DND-41 (cell line): ENCODE data around the gene GDPD4.

Experiments used
- ATAC-seq: fragments of 200-7000 bp; cut with Tn5 transposase; 3 replicates; pipeline ENCODE4 v1.9.1; 2021; ENCODE audit warnings: low read depth; ENCODE audit not compliant: insufficient read depth
- DNase-seq: peaks from one replicate; pipeline ENCODE4 v3.0.0-alpha.2; 2020
- H2AFZ ChIP-seq: 2 replicates; pipeline ENCODE4 v1.6.0; 2012; ENCODE audit warnings: low read depth, low read length
- H3K27ac ChIP-seq: 2 replicates; pipeline ENCODE4 v1.5.1; 2012; ENCODE audit warnings: low read length, inconsistent platforms
- H3K27me3 ChIP-seq: fragments of 200-600 bp; sonication (generic); 2 replicates; pipeline ENCODE4 v1.6.0; 2012; ENCODE audit warnings: low read length, mild to moderate bottlenecking, inconsistent platforms; ENCODE audit not compliant: insufficient read depth, poor library complexity
- H3K36me3 ChIP-seq: 2 replicates; pipeline ENCODE4 v1.5.1; 2012; ENCODE audit warnings: low read length, inconsistent platforms; ENCODE audit not compliant: insufficient read depth
- H3K4me1 ChIP-seq: 2 replicates; pipeline ENCODE4 v1.5.1; 2012; ENCODE audit warnings: mild to moderate bottlenecking, low read length; ENCODE audit not compliant: insufficient read depth
- H3K4me2 ChIP-seq: 2 replicates; pipeline ENCODE4 v1.6.0; 2012; ENCODE audit warnings: mild to moderate bottlenecking, moderate library complexity, low read length, inconsistent platforms; ENCODE audit not compliant: insufficient read depth
- H3K4me3 ChIP-seq, 2 experiments: fragments of 200-600 bp in 1 of 2; shearing (Covaris generic) in 1 of 2; 2 replicates each; pipeline ENCODE4 v1.5.1; 2012 to 2016; ENCODE audit warnings: inconsistent platforms in 2 of 2, low read length in 2 of 2, mild to moderate bottlenecking in 2 of 2, low read depth in 1 of 2, moderate library complexity in 1 of 2
- H3K79me2 ChIP-seq: 2 replicates; pipeline ENCODE4 v1.6.0; 2012; ENCODE audit warnings: low read length, inconsistent platforms; ENCODE audit not compliant: insufficient read depth
- H3K9ac ChIP-seq: 2 replicates; pipeline ENCODE4 v1.6.0; 2012; ENCODE audit warnings: low read depth, mild to moderate bottlenecking, inconsistent platforms, low read length, moderate library complexity
- H3K9me3 ChIP-seq: 2 replicates; pipeline ENCODE4 v1.5.1; 2012; ENCODE audit warnings: low read length, moderate library complexity, mild to moderate bottlenecking, inconsistent platforms; ENCODE audit not compliant: insufficient read depth, severe bottlenecking
- H4K20me1 ChIP-seq: 2 replicates; pipeline ENCODE4 v1.6.0; 2012; ENCODE audit warnings: low read length; ENCODE audit not compliant: insufficient read depth
- EZH2 ChIP-seq: IDR thresholded peaks from 3 replicates; pipeline ENCODE4 v1.6.1; 2012; ENCODE audit warnings: borderline replicate concordance, low read depth, mild to moderate bottlenecking, moderate library complexity, low read length, inconsistent platforms; ENCODE audit not compliant: severe bottlenecking
- TF ChIP-seq, protein P1 (sequence below): IDR thresholded peaks from 2 replicates; pipeline ENCODE4 v1.5.1; 2012; ENCODE audit warnings: borderline replicate concordance, low read length, moderate library complexity, mild to moderate bottlenecking; ENCODE audit not compliant: poor library complexity, severe bottlenecking; ENCODE audit errors: extremely low read depth

The GDPD4 gene

GRCh38 chr11:77309401-77310085, 8.1 kb upstream of the GDPD4 start:
- Histone ChIP-seq H3K9ac (no peak overlapping the region), H3K27ac (no peak overlapping the region), H3K4me3 (no peak overlapping the region), H4K20me1 (no peaks in the 10 kb centered on the region), H3K9me3 (no peaks in the 10 kb centered on the region), H2AFZ (no peak overlapping the region), H3K27me3 (no peaks in the 10 kb centered on the region), H3K79me2 (no peaks in the 10 kb centered on the region), H3K36me3 (no peaks in the 10 kb centered on the region), H3K4me1 (no peaks in the 10 kb centered on the region), H3K4me2 (no peak overlapping the region)
- TF ChIP-seq, protein P1, sequence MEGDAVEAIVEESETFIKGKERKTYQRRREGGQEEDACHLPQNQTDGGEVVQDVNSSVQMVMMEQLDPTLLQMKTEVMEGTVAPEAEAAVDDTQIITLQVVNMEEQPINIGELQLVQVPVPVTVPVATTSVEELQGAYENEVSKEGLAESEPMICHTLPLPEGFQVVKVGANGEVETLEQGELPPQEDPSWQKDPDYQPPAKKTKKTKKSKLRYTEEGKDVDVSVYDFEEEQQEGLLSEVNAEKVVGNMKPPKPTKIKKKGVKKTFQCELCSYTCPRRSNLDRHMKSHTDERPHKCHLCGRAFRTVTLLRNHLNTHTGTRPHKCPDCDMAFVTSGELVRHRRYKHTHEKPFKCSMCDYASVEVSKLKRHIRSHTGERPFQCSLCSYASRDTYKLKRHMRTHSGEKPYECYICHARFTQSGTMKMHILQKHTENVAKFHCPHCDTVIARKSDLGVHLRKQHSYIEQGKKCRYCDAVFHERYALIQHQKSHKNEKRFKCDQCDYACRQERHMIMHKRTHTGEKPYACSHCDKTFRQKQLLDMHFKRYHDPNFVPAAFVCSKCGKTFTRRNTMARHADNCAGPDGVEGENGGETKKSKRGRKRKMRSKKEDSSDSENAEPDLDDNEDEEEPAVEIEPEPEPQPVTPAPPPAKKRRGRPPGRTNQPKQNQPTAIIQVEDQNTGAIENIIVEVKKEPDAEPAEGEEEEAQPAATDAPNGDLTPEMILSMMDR: no peak
- no peak for TF ChIP-seq EZH2
- ATAC-seq (no peak), DNase-seq (no peak)

GRCh38 chr11:77308838-77309237, 7.4 kb upstream of the GDPD4 start:
- H3K36me3 ChIP-seq: no peaks in the 10 kb centered on the region
- no peak overlapping the region for H3K4me3 ChIP-seq
- no peaks in the 10 kb centered on the region for H3K9me3 ChIP-seq
- no peak overlapping the region for H2AFZ ChIP-seq
- H3K4me1 ChIP-seq: no peaks in the 10 kb centered on the region
- H3K27ac ChIP-seq: no peak overlapping the region
- ATAC-seq (no peak), DNase-seq (no peak)
- no peaks in the 10 kb centered on the region for H4K20me1 ChIP-seq
- H3K79me2 ChIP-seq: no peaks in the 10 kb centered on the region
- H3K4me2 ChIP-seq: no peak overlapping the region
- TF ChIP-seq, protein P1: no peak
- no peak for TF ChIP-seq EZH2
- no peaks in the 10 kb centered on the region for H3K27me3 ChIP-seq
- H3K9ac ChIP-seq: no peak overlapping the region

DNA sequence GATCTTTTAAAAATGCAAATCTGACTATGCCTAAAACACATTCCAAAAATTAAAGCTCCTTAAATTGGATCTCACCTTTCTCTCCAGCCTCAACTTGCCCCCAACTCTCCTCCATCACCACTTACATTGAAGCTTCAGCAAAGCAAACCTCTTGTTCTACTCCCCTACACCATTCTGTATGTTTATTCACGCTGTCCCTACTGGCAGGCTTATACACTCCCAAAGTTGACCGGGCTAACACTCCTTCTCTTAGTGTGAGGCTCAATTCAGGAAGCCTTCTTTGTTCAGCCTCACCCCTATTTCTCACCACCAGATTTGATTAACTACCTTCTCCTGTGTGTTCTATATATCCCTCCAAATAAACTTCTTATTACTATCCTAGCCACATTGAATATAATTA, 1.8 kb upstream of the GDPD4 start:
- ATAC-seq (no peak), DNase-seq (no peak)
- no peaks in the 10 kb centered on the region for H3K79me2 ChIP-seq
- no peaks in the 10 kb centered on the region for H3K36me3 ChIP-seq
- no peak overlapping the region for H3K27ac ChIP-seq
- no peaks in the 10 kb centered on the region for H3K9me3 ChIP-seq
- H2AFZ ChIP-seq: no peak overlapping the region
- H3K27me3 ChIP-seq: no peaks in the 10 kb centered on the region
- H3K4me2 ChIP-seq: no peak overlapping the region
- H3K4me3 ChIP-seq: no peak overlapping the region
- TF ChIP-seq, protein P1: no peak
- no peak for TF ChIP-seq EZH2
- no peaks in the 10 kb centered on the region for H3K4me1 ChIP-seq
- no peak overlapping the region for H3K9ac ChIP-seq
- H4K20me1 ChIP-seq: no peaks in the 10 kb centered on the region
